HG03159 (cell line): ENCODE results near the gene NEU1.
"Not testable (repeated sequence)": the region's sequence is repeated elsewhere in the genome, so short reads cannot be mapped to it uniquely, and the experiment has no call there.

Experiments used
- ATAC-seq: cut with Tn5 transposase; IDR thresholded peaks from one replicate; pipeline ENCODE4 v1.9.1; 2021; ENCODE audit warnings: mild to moderate bottlenecking, moderate library complexity; ENCODE audit not compliant: unreplicated experiment

NEU1 gene

GRCh38 chr6:31875877-31876276 is 13.3 kb upstream of the NEU1 start:
- no peak for ATAC-seq

- no peak for ATAC-seq
Measured at GRCh38 chr6:31874836-31875572, 12.4 kb upstream of the NEU1 start.

- no peak for ATAC-seq
Measured at GRCh38 chr6:31874084-31874670, 11.6 kb upstream of the NEU1 start.

GRCh38 chr6:31871046-31871659 is 8.5 kb upstream of the NEU1 start:
- no peak for ATAC-seq

- no peak for ATAC-seq
Measured at GRCh38 chr6:31870385-31870921, 7.8 kb upstream of the NEU1 start.

GRCh38 chr6:31869343-31869742 is 6.7 kb upstream of the NEU1 start:
- no peak for ATAC-seq

- ATAC-seq: not testable (repeated sequence)
Measured at GRCh38 chr6:31868658-31868971, 6.0 kb upstream of the NEU1 start.

- no peak for ATAC-seq
Measured at GRCh38 chr6:31865205-31866118, 2.8 kb upstream of the NEU1 start.

- ATAC-seq: no peak
Measured at GRCh38 chr6:31864818-31865204, 2.2 kb upstream of the NEU1 start.

- not testable (repeated sequence) for ATAC-seq
Measured at GRCh38 chr6:31864123-31864562, 1.5 kb upstream of the NEU1 start.

- ATAC-seq: no peak
Measured at GRCh38 chr6:31861919-31862343, 690 bp downstream of the NEU1 start.

GRCh38 chr6:31861150-31861549 is 1.5 kb downstream of the NEU1 start:
- ATAC-seq: no peak

- no peak for ATAC-seq
Measured at GRCh38 chr6:31860349-31860748, 2.3 kb downstream of the NEU1 start.

GRCh38 chr6:31859923-31860322 is 2.7 kb downstream of the NEU1 start:
- ATAC-seq: no peak

- no peak for ATAC-seq
Measured at GRCh38 chr6:31858707-31859106, 3.9 kb downstream of the NEU1 start.

- not testable (repeated sequence) for ATAC-seq
Measured at GRCh38 chr6:31857774-31858173, 4.8 kb downstream of the NEU1 start.

GRCh38 chr6:31851980-31852718 is 10.5 kb downstream of the NEU1 start:
- not testable (repeated sequence) for ATAC-seq

- no peak for ATAC-seq
Measured at GRCh38 chr6:31851485-31851832, 11.2 kb downstream of the NEU1 start.

GRCh38 chr6:31850765-31851484 is 11.7 kb downstream of the NEU1 start:
- no peak for ATAC-seq
